Thyroid gland (tissue), 4 donors: ENCODE results near the gene TAX1BP3. TPM values are rescaled to one million over a fixed set of nuclear protein-coding genes. Genes with fewer than 3 reads are reported as not detected.

Source experiments
- DNase-seq, 2 donors: peaks; one replicate each; pipeline ENCODE4 v3.0.0-alpha.2; 2019
- H3K27ac ChIP-seq, 3 donors: fragments of 200-600 bp; sonication (generic); 1 replicate in 2 of 3; 2 replicates in 1 of 3; pipeline ENCODE4 v1.5.1; 2016 to 2019; ENCODE audit warnings: mild to moderate bottlenecking in 1 of 3, moderate library complexity in 1 of 3
- H3K27me3 ChIP-seq: fragments of 200-600 bp; sonication (generic); one replicate; pipeline ENCODE4 v1.5.1; 2019
- H3K36me3 ChIP-seq, 2 donors: fragments of 200-600 bp; sonication (generic); one replicate each; pipeline ENCODE4 v1.5.1; 2016 to 2019
- H3K4me1 ChIP-seq, 2 donors: fragments of 200-600 bp; sonication (generic); one replicate each; pipeline ENCODE4 v1.5.1; 2017 to 2019
- H3K4me3 ChIP-seq, 3 donors: fragments of 200-600 bp; sonication (generic); replicated peaks in 1 of 3; 1 replicate in 2 of 3; 2 replicates in 1 of 3; pipeline ENCODE4 v1.5.1; 2016; ENCODE audit warnings: mild to moderate bottlenecking in 1 of 3
- H3K9me3 ChIP-seq: fragments of 200-600 bp; sonication (generic); one replicate; pipeline ENCODE4 v1.5.1; 2017
- POLR2A ChIP-seq, 2 donors: fragments of 450-650 bp; IDR thresholded peaks; one replicate each; pipeline ENCODE4 v1.6.1; 2017; ENCODE audit warnings: antibody characterized with exemption in 2 of 2, mild to moderate bottlenecking in 2 of 2, moderate library complexity in 1 of 2
- WGBS, 2 donors: methylation state at CpG; one replicate each; pipeline ENCODE4 v1.1.5; 2017; 5-methylcytosine and 5-hydroxymethylcytosine counted together
- intact Hi-C: fragments of 100-400 bp; cut with DNase I; formaldehyde crosslinking; loops from one replicate; pipeline ENCODE4 v1.15.1; 2023
- total RNA-seq, 4 donors: library from RNA; depleted of rRNA; stranded (reverse); fragments of >200 nt; gene quantifications; one replicate each; pipeline ENCODE4 v1.2.3, GENCODE V29; 2016
- TF ChIP-seq, protein P1 (sequence below), 6 experiments: fragments of 200-600 bp in 3 of 6; fragments of 450-650 bp in 3 of 6; sonication (generic) in 3 of 6; IDR thresholded peaks; one replicate each; pipeline ENCODE4 v1.5.1; 2016 to 2019; ENCODE audit warnings: antibody characterized with exemption in 6 of 6, mild to moderate bottlenecking in 2 of 6, inconsistent platforms in 1 of 6, moderate library complexity in 1 of 6

Gene TAX1BP3
- total RNA-seq, 4 donors from 2014 or later: 62.9 to 151 (median 120) TPM

DNA sequence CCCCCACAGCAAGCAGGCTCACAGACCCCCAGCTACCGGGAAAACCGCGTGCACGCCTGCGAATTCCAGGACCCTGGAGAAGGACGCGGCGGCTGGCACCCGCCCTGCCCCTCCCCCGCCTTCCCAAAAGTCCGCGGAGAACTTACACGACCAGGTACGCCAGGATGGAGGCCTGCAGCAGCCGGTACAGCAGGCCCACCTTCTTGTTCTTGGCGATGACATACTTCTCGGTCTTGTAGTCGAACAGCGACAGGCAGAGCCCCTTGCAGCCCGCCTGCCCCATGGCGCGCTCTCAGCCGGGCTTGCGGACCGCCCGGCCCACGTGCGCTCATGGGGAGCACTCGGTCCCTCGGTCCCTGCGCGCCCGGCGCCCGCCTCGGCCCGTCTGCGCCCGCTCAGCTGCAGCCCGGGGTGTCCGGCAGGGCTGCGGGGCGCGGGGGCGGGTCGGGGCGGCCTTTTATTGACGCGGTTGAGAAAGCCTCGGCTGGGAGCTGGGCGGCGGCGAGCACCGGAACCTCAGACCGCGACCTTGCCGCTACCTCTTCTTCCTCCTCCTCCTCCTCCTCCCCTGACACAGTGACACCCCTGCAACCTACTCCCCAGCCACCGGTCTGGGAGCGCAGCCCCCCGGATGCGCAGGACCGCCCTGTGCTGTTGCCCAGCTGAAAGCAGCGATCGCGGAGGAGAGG is 27.5 kb upstream of the TAX1BP3 start, which contains the start of gene P2RX5:
TSS of gene P2RX5 (minus strand) at position 433 of the 689 bp plus-strand sequence. CDS start at position 283, 150 bp downstream.
- TF ChIP-seq POLR2A (IDR thresholded peaks at IDR 0.05): no peak
- TF ChIP-seq, protein P1, sequence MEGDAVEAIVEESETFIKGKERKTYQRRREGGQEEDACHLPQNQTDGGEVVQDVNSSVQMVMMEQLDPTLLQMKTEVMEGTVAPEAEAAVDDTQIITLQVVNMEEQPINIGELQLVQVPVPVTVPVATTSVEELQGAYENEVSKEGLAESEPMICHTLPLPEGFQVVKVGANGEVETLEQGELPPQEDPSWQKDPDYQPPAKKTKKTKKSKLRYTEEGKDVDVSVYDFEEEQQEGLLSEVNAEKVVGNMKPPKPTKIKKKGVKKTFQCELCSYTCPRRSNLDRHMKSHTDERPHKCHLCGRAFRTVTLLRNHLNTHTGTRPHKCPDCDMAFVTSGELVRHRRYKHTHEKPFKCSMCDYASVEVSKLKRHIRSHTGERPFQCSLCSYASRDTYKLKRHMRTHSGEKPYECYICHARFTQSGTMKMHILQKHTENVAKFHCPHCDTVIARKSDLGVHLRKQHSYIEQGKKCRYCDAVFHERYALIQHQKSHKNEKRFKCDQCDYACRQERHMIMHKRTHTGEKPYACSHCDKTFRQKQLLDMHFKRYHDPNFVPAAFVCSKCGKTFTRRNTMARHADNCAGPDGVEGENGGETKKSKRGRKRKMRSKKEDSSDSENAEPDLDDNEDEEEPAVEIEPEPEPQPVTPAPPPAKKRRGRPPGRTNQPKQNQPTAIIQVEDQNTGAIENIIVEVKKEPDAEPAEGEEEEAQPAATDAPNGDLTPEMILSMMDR (IDR thresholded peaks at IDR 0.05): no peak
- peak within 1 kb of the TSS in 1 of 3 donors; percentile 3 for H3K4me3 ChIP-seq
- H3K4me1 ChIP-seq: peaks cover 7 to 14% of the 10 kb centered on the region in 2 donors
- no peaks in the 10 kb centered on the region for H3K9me3 ChIP-seq
- H3K27me3 ChIP-seq: peaks cover 3% of the 10 kb centered on the region
- 1 to 2% methylated on average over 11 to 22 of the region's 65 CpGs for WGBS, 2 donors
- no peak within 1 kb of the TSS for H3K27ac ChIP-seq
- intact Hi-C loops: no loop called here
- peak in 1 of 2 donors; percentile 7 for DNase-seq
- no peaks in the 10 kb centered on the region for H3K36me3 ChIP-seq

GRCh38 chr17:3695129-3695722 is 26.8 kb upstream of the TAX1BP3 start:
- Histone ChIP-seq H3K4me3 (no peak overlapping the region), H3K27ac (no peak overlapping the region), H3K36me3 (no peaks in the 10 kb centered on the region), H3K9me3 (no peaks in the 10 kb centered on the region), H3K27me3 (peaks cover 3% of the 10 kb centered on the region), H3K4me1 (peaks cover 7 to 14% of the 10 kb centered on the region in 2 donors)
- TF ChIP-seq POLR2A (IDR thresholded peaks at IDR 0.05): no peak
- TF ChIP-seq, protein P1 (IDR thresholded peaks at IDR 0.05): no peak
- no peak for DNase-seq
- 0 to 5% methylated on average over 3 to 4 of the region's 17 CpGs for WGBS, 2 donors
- intact Hi-C loops: no loop called here

- no peak overlapping the region for H3K4me3 ChIP-seq
- H3K27me3 ChIP-seq: peaks cover 3% of the 10 kb centered on the region
- TF ChIP-seq, protein P1 (IDR thresholded peaks at IDR 0.05): no peak
- no peak for TF ChIP-seq POLR2A (IDR thresholded peaks at IDR 0.05)
- no peak overlapping the region for H3K27ac ChIP-seq
- intact Hi-C loops: no loop called here
- peaks cover 7 to 14% of the 10 kb centered on the region in 2 donors for H3K4me1 ChIP-seq
- DNase-seq: no peak
- WGBS, 2 donors: 64 to 79% methylated on average over 9 of the region's 9 CpGs
- no peaks in the 10 kb centered on the region for H3K9me3 ChIP-seq
- no peaks in the 10 kb centered on the region for H3K36me3 ChIP-seq
Observed at GRCh38 chr17:3693829-3694231, 25.5 kb upstream of the TAX1BP3 start.

- H3K27ac ChIP-seq: no peak overlapping the region
- peaks cover 7 to 14% of the 10 kb centered on the region in 2 donors for H3K4me1 ChIP-seq
- H3K9me3 ChIP-seq: no peaks in the 10 kb centered on the region
- TF ChIP-seq POLR2A (IDR thresholded peaks at IDR 0.05): no peak
- TF ChIP-seq, protein P1 (IDR thresholded peaks at IDR 0.05): no peak
- no peaks in the 10 kb centered on the region for H3K36me3 ChIP-seq
- intact Hi-C loops: no loop called here
- WGBS, 2 donors: 70 to 79% methylated on average over 4 of the region's 4 CpGs
- H3K27me3 ChIP-seq: peaks cover 3% of the 10 kb centered on the region
- no peak overlapping the region for H3K4me3 ChIP-seq
- no peak for DNase-seq
Observed at GRCh38 chr17:3693141-3693540, 24.8 kb upstream of the TAX1BP3 start.

GRCh38 chr17:3692346-3692745 is 24.0 kb upstream of the TAX1BP3 start:
- 86 to 88% methylated on average over 9 of the region's 9 CpGs for WGBS, 2 donors
- intact Hi-C loops: no loop called here

More at GRCh38 chr17:3692346-3692745, 24.0 kb upstream of the TAX1BP3 start:
- no peak for DNase-seq
- TF ChIP-seq, protein P1 (IDR thresholded peaks at IDR 0.05): no peak
- TF ChIP-seq POLR2A (IDR thresholded peaks at IDR 0.05): no peak
- Histone ChIP-seq H3K4me3 (no peak overlapping the region), H3K9me3 (no peaks in the 10 kb centered on the region), H3K4me1 (peaks cover 7 to 14% of the 10 kb centered on the region in 2 donors), H3K36me3 (no peaks in the 10 kb centered on the region), H3K27me3 (peaks cover 3% of the 10 kb centered on the region), H3K27ac (no peak overlapping the region)
